ENCODE results near the gene ZNF580. TPM values are rescaled to one million over a fixed set of nuclear protein-coding genes. Genes with fewer than 3 reads are reported as not detected.

The ZNF580 gene
- total RNA-seq, 2 experiments from 2014 or later = 18.1 to 18.7 TPM

DNA sequence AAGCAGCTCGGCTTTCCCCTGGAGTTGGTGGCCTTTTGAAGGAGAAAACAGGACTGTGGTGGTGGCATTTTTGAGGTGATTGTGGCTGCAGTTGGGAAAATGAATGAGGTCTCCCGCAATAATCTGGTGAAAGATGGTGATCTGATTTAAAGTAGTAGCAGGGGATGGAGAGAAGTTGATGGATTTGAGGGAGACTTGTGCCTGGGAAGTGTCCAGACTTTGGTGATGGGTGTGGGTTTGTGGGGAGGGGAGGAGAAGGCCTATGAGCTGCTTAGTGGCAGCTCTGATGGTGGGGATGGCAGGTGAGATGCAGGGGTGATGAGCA lies 30.2 kb downstream of the ZNF580 start:
- no peaks in the 10 kb centered on the region for H3K9me3 Mint-ChIP-seq
- CTCF ChIA-PET = interaction anchor here (1.2 to 2.0 kb wide), 3 partner anchors 8 to 39 kb away, joined by 3 to 10 read pairs (median 9); no protein-coding TSS in a partner anchor
- no peaks in the 10 kb centered on the region for H3K27me3 Mint-ChIP-seq (ENCODE audit: low read depth)
- H3K4me1 Mint-ChIP-seq (ENCODE audit: low read depth) = peaks cover 44% of the 10 kb centered on the region
- peaks cover 43% of the 10 kb centered on the region for H3K36me3 Mint-ChIP-seq (ENCODE audit: low read depth)
- no peak overlapping the region for H3K27ac Mint-ChIP-seq
- intact Hi-C loops (cut with micrococcal nuclease) = no loop called here
- DNase-seq = no peak
- no peak overlapping the region for H3K4me3 Mint-ChIP-seq

DNA sequence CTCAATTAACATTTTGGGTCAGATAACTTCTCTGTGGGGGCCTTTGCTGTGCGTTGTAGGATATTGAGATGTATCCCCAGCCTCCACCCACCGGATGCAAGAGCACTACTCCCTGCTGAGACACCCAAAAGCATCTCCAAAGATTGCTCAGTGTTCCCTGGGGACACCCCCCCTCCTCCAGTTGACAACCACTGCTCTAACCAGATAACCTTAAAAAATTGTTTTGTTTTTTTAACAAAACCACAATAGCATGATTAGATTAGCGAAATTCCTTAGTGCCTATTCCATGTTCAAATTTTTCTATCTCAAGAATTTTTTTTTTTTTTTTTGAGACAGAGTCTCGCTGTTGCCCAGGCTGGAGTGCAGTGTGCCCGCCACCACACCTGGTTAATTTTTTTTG lies 31.6 kb downstream of the ZNF580 start:
- no peaks in the 10 kb centered on the region for H3K27me3 Mint-ChIP-seq (ENCODE audit: low read depth)
- intact Hi-C loops (cut with micrococcal nuclease) = no loop called here
- H3K4me3 Mint-ChIP-seq = no peak overlapping the region
- no peak overlapping the region for H3K27ac Mint-ChIP-seq
- DNase-seq = no peak
- H3K36me3 Mint-ChIP-seq (ENCODE audit: low read depth) = peaks cover 40% of the 10 kb centered on the region
- no peaks in the 10 kb centered on the region for H3K9me3 Mint-ChIP-seq
- CTCF ChIA-PET = interaction anchor here (0.8 to 2.0 kb wide), 4 partner anchors 10 to 169 kb away, joined by 3 to 9 read pairs (median 4); no protein-coding TSS in a partner anchor
- H3K4me1 Mint-ChIP-seq (ENCODE audit: low read depth) = peaks cover 52% of the 10 kb centered on the region

DNA sequence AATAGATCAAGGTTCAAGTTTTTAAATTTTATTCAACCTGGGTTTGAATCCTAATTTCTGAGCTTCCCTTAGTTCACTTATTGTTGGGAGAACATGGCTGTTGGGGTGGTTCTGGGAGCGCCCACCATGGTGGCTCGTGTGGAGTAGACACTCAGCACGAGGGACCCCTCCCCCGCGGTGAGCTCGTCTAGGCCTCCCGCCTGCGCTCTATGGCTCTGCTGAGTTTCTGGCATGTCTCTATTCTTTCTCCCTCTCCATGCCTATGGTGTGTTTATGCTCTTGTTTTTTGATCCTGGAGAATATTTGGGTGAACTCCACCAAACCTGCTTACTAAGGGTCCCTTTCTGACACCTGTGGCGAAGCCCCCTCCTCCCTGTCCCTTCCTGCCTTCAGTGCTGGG lies 32.7 kb downstream of the ZNF580 start:
- DNase-seq = no peak
- Mint-ChIP-seq H3K9me3 (no peaks in the 10 kb centered on the region), H3K27ac (peak overlapping the region; percentile 22), H3K27me3 (ENCODE audit: low read depth) (no peaks in the 10 kb centered on the region), H3K4me3 (no peak overlapping the region), H3K4me1 (ENCODE audit: low read depth) (peaks cover 58% of the 10 kb centered on the region), H3K36me3 (ENCODE audit: low read depth) (peaks cover 32% of the 10 kb centered on the region)
- CTCF ChIA-PET = interaction anchor here (0.7 to 1.1 kb wide), 2 partner anchors 26 to 170 kb away, joined by 3 to 4 read pairs; no protein-coding TSS in a partner anchor
- intact Hi-C loops (cut with micrococcal nuclease) = no loop called here

DNA sequence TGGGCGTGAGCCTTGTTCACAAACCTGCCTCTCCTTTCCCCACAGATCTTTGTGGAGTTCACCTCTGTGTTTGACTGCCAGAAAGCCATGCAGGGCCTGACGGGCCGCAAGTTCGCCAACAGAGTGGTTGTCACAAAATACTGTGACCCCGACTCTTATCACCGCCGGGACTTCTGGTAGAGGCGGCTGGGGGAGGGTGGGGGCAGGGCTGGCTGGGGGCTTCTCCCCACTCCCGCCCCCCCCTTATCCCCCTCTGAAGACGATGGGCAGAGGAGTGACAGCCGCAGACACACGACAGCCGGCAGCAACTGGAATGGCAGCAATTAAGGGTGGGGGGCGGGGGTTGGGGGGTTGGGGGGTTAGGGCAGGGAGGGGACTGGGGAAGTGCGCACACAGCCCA lies 33.1 kb downstream of the ZNF580 start:
- no peak for DNase-seq
- intact Hi-C loops (cut with micrococcal nuclease) = loop anchor here (2.0 kb wide), 1 partner anchor 39 kb away; no protein-coding TSS in a partner anchor
- Mint-ChIP-seq H3K9me3 (no peaks in the 10 kb centered on the region), H3K27ac (peak overlapping the region; percentile 22), H3K36me3 (ENCODE audit: low read depth) (peaks cover 32% of the 10 kb centered on the region), H3K4me3 (no peak overlapping the region), H3K4me1 (ENCODE audit: low read depth) (peaks cover 62% of the 10 kb centered on the region), H3K27me3 (ENCODE audit: low read depth) (no peaks in the 10 kb centered on the region)
- CTCF ChIA-PET = no interaction called here

DNA sequence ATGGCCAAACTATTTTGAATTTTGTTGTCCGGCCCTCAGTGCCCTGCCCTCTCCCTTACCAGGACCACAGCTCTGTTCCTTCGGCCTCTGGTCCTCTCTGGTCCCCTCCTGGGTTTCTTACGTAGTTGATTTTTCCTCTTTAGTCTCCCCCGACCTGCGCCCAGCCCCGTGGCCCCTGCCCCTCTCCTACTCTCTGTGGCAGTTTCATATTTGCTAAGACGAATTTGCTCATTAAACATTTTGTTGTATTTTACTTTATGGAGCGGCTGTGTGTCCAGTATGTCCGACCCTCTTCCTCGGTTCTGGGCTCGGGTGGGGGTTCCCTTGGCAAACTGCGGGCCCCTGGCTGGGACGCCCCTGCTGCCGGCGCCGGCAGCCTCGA lies 33.6 kb downstream of the ZNF580 start:
- H3K27ac Mint-ChIP-seq = no peak overlapping the region
- intact Hi-C loops (cut with micrococcal nuclease) = loop anchor here (2.0 kb wide), 1 partner anchor 40 kb away; no protein-coding TSS in a partner anchor
- CTCF ChIA-PET = no interaction called here
- H3K4me3 Mint-ChIP-seq = peak overlapping the region; percentile 55
- peaks cover 32% of the 10 kb centered on the region for H3K36me3 Mint-ChIP-seq (ENCODE audit: low read depth)
- H3K27me3 Mint-ChIP-seq (ENCODE audit: low read depth) = no peaks in the 10 kb centered on the region
- no peak for DNase-seq
- peaks cover 63% of the 10 kb centered on the region for H3K4me1 Mint-ChIP-seq (ENCODE audit: low read depth)
- no peaks in the 10 kb centered on the region for H3K9me3 Mint-ChIP-seq

DNA sequence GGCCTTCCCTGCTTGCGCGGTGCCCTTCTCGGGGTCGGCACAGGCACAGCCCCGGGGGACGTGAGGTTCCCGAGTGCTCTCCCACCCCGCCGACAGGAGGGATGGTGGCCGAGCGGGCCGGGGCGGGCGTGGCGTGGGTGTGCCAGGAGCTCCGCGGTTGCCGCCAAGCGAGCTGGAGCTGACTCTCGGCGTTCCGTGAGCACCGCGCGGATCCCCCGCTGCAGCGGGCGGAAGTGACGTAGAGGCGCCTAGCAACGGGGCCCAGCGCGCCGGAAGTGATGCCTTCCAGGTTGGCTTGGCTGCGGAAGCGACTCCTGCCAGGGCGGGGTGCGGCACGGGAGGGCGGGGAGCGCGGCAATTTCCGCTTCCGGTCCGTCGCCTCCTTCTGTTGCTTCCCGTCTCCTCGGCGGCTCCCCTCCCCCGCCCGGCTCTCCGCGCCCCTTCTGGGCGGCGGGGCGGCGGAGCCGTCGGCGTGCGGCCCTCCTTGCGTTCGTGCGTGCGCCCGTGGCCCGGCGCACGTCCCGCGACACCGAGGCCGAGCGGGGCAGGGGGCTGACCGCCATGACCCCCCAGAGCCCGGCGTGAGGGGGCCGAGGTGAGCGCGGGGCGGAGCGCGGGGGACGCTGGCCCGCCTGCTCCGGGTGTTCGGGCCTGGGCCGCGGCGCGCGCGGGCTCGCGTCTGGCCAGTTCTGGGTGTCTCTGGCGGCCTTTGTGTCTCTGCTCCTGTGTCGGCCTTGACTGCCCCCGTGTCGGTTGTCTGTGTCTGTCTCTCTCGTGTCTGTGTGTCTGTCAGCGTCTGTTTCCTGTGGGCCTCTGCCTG lies 34.2 kb downstream of the ZNF580 start, which contains the start of gene EPN1:
Gene EPN1, plus strand, starts transcription at position 386 of the 820 bp plus-strand sequence. CDS start 3,402 bp downstream, outside the sequence.
- Mint-ChIP-seq H3K36me3 (ENCODE audit: low read depth) (peaks cover 28% of the 10 kb centered on the region), H3K27ac (peak within 1 kb of the TSS; percentile 91), H3K27me3 (ENCODE audit: low read depth) (no peaks in the 10 kb centered on the region), H3K4me1 (ENCODE audit: low read depth) (peaks cover 68% of the 10 kb centered on the region), H3K9me3 (no peaks in the 10 kb centered on the region), H3K4me3 (peak within 1 kb of the TSS; percentile 99)
- peak; percentile 98 for DNase-seq
- CTCF ChIA-PET = no interaction called here
- intact Hi-C loops (cut with micrococcal nuclease) = loop anchor here (1.0 to 2.0 kb wide), 2 partner anchors 20 to 40 kb away; partner anchors contain the start of gene U2AF2

DNA sequence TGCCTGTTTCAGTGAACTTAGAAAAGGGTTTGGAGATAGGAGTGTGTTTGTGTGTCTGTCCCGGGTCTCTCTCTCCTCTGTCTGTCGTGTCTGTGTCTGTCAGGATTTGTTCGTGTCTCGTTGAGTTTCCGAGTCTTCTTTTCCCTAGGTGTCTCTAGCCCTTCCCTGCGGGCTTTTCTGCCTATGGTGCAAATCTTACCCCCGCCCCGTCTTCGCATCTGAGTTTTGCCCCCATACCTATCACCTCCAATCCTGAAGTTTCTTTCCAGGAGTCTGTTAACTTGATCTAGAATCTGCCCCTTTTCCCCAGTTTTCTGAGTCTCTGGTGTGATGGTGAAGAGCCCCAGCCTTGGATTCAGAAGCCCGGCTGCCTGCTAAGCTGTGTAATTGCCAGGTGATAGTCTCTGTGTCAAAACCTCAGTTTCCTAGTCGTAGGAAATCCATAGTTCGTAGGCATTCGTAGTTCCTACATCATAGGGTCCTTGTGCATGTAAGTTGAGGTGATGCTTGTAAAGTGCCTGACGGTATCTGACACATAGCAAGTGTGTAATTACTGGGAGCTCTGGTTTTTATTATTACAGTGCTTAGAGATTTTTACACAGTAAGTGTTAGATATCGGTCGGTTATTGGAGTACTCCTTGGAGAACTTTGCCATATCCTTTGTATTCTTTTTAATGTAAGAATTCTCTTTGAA lies 35.0 kb downstream of the ZNF580 start:
- Mint-ChIP-seq H3K27ac (peak overlapping the region; percentile 91), H3K27me3 (ENCODE audit: low read depth) (no peaks in the 10 kb centered on the region), H3K4me1 (ENCODE audit: low read depth) (peaks cover 69% of the 10 kb centered on the region), H3K4me3 (peak overlapping the region; percentile 99), H3K9me3 (no peaks in the 10 kb centered on the region), H3K36me3 (ENCODE audit: low read depth) (peaks cover 26% of the 10 kb centered on the region)
- CTCF ChIA-PET = no interaction called here
- intact Hi-C loops (cut with micrococcal nuclease) = loop anchor here (1.0 to 2.0 kb wide), 2 partner anchors 21 to 41 kb away; partner anchors contain the start of gene U2AF2
- DNase-seq = no peak

DNA sequence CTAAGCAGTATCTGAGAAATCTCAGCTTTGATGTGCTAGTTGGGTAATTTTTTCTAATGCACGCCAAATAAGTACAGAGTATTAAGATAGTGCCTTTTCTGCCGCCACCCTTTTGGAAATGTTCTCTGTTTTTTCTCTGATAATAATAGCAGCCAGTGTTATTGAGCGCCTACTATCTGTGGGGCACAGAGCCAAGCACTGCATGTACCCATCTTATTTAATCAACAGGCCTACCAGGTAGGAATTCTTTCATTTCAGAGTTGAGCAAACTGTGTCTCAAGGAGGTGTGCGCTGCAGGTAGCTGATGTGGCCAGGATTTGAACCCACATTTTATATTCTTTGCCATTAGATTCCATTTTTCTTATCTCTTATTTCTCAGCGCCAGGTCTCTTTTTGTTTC lies 35.6 kb downstream of the ZNF580 start:
- H3K4me3 Mint-ChIP-seq = peak overlapping the region; percentile 99
- no peaks in the 10 kb centered on the region for H3K9me3 Mint-ChIP-seq
- peak overlapping the region; percentile 32 for H3K27ac Mint-ChIP-seq
- DNase-seq = no peak
- peaks cover 64% of the 10 kb centered on the region for H3K4me1 Mint-ChIP-seq (ENCODE audit: low read depth)
- CTCF ChIA-PET = no interaction called here
- H3K36me3 Mint-ChIP-seq (ENCODE audit: low read depth) = peaks cover 23% of the 10 kb centered on the region
- no peaks in the 10 kb centered on the region for H3K27me3 Mint-ChIP-seq (ENCODE audit: low read depth)
- intact Hi-C loops (cut with micrococcal nuclease) = no loop called here

DNA sequence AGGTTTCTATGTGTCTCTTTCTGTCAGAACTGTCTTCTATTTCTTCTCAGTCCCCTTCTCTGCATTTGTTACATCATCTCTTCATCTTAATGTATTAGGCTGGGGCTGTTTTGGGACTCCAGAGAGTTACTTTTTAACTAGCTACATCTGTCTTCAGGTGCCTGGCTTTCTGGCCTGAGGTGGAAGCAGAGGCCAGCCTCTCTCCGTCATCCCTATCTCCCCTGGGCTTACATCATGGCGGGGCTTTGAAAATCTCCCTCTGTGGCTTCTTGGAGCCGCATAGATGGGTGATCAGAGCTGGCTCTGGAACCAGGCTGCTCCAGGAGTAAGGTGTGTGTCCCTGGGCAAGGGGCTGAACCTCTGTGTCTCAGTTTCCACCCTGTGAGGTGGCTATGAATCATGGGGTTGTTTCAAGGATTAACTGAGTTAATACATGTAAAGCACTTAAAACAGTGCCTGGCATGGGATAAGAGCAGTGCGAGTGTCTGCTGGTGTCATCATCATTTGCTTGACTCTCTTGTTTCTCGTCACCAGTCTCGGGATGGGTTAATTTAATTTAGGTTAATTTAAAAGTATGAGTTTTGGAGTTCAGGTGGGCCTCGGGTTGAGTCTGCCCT lies 36.2 kb downstream of the ZNF580 start:
- CTCF ChIA-PET = no interaction called here
- peaks cover 62% of the 10 kb centered on the region for H3K4me1 Mint-ChIP-seq (ENCODE audit: low read depth)

DNA sequence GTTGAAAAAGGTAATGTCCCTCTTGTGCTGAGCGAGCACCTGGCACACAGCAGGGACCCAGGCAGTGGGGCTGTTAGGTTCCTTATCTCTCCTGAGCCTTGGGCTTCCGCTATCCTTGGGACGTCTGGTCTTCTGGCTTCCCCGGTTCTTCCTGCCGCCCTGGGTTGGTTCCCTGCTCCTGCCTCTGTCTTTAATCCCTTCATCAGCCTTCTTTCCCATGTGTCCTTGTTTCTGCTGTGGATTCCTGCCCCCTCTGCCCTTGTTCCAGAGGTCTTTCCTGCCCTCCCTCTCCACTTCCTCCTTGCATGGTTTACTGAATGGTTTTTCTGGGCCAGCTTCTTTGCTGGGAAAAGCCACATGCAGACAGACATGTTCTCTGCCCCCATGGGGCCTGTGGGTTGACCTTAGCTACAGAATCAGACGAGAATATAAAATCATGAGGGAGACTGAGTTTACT lies 36.8 kb downstream of the ZNF580 start:
- Mint-ChIP-seq H3K27me3 (ENCODE audit: low read depth) (no peaks in the 10 kb centered on the region), H3K27ac (peak overlapping the region; percentile 11), H3K9me3 (no peaks in the 10 kb centered on the region), H3K36me3 (ENCODE audit: low read depth) (peaks cover 18% of the 10 kb centered on the region), H3K4me1 (ENCODE audit: low read depth) (peaks cover 60% of the 10 kb centered on the region), H3K4me3 (no peak overlapping the region)
- CTCF ChIA-PET = no interaction called here
- intact Hi-C loops (cut with micrococcal nuclease) = no loop called here
- DNase-seq = no peak

More for the DNA sequence above, 36.2 kb downstream of the ZNF580 start:
- DNase-seq = peak; percentile 25
- H3K36me3 Mint-ChIP-seq (ENCODE audit: low read depth) = peaks cover 22% of the 10 kb centered on the region
- H3K4me3 Mint-ChIP-seq = peak overlapping the region; percentile 99
- intact Hi-C loops (cut with micrococcal nuclease) = no loop called here
- H3K27ac Mint-ChIP-seq = peak overlapping the region; percentile 39
- no peaks in the 10 kb centered on the region for H3K9me3 Mint-ChIP-seq
- no peaks in the 10 kb centered on the region for H3K27me3 Mint-ChIP-seq (ENCODE audit: low read depth)

DNA sequence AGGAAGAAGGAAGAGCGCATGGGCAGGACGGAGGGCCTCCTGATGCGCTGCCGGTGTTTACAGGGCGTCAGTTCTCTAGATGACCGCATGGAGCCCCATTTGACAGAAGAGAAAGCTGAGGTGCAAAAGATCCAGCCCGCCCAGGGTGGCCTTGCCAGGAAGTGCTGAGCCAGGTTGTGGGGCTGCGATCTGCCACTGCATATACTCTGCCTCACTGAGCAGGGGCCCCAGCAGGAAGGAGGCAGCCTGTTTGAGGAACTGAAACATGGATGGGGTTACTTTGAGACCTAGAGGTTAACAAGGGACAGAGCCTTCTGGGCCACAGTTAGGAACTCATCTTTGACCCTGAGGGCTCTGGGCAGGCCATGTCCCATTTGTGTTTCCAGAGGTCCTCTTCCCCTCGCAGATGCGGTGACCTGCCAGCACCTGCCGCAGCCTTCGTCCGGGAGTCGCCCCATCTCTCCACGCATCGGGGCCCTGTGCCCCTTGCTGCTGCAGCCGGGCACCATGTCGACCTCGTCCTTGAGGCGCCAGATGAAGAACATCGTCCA lies 37.4 kb downstream of the ZNF580 start:
- Mint-ChIP-seq H3K4me1 (ENCODE audit: low read depth) (peaks cover 59% of the 10 kb centered on the region), H3K27ac (no peak overlapping the region), H3K9me3 (no peaks in the 10 kb centered on the region), H3K4me3 (no peak overlapping the region), H3K27me3 (ENCODE audit: low read depth) (no peaks in the 10 kb centered on the region), H3K36me3 (ENCODE audit: low read depth) (peaks cover 17% of the 10 kb centered on the region)
- intact Hi-C loops (cut with micrococcal nuclease) = no loop called here
- CTCF ChIA-PET = no interaction called here
- no peak for DNase-seq

All from activated naive CD4-positive, alpha-beta T cell treated with anti-CD3 and anti-CD28 coated beads for 36 hours (primary cell).